Ishikawa (cell line): ENCODE data around the gene DENND1A.

ENCODE experiments used
- CEBPB ChIP-seq: IDR thresholded peaks from 2 replicates; pipeline ENCODE4 v1.6.1; 2012
- CREB1 ChIP-seq: IDR thresholded peaks from 2 replicates; pipeline ENCODE4 v1.6.1; 2012; ENCODE audit warnings: low read depth
- EGR1 ChIP-seq: IDR thresholded peaks from 2 replicates; pipeline ENCODE4 v1.6.1; 2012
- EP300 ChIP-seq: IDR thresholded peaks from 2 replicates; pipeline ENCODE4 v1.6.1; 2012; ENCODE audit warnings: borderline replicate concordance
- FOXM1 ChIP-seq: IDR thresholded peaks from 2 replicates; pipeline ENCODE4 v1.6.1; 2012; ENCODE audit warnings: low read depth, borderline replicate concordance
- MAX ChIP-seq: IDR thresholded peaks from 2 replicates; pipeline ENCODE4 v1.6.1; 2012
- NFIC ChIP-seq: IDR thresholded peaks from 2 replicates; pipeline ENCODE4 v1.6.1; 2012
- RAD21 ChIP-seq: IDR thresholded peaks from 2 replicates; pipeline ENCODE4 v1.6.1; 2012; ENCODE audit warnings: low read depth
- REST ChIP-seq: IDR thresholded peaks from 2 replicates; pipeline ENCODE4 v1.6.1; 2012; ENCODE audit warnings: low read depth, mild to moderate bottlenecking
- TAF1 ChIP-seq: IDR thresholded peaks from 2 replicates; pipeline ENCODE4 v1.6.1; 2012; ENCODE audit warnings: low read depth, mild to moderate bottlenecking
- TCF12 ChIP-seq: IDR thresholded peaks from 2 replicates; pipeline ENCODE4 v1.6.1; 2012; ENCODE audit warnings: low read depth
- TEAD4 ChIP-seq: IDR thresholded peaks from 2 replicates; pipeline ENCODE4 v1.6.1; 2012
- YY1 ChIP-seq: IDR thresholded peaks from 2 replicates; pipeline ENCODE4 v1.6.1; 2012; ENCODE audit warnings: low read depth
- ZBTB7A ChIP-seq: IDR thresholded peaks from 2 replicates; pipeline ENCODE4 v1.6.1; 2012; ENCODE audit warnings: low read depth
- TF ChIP-seq, protein P1 (sequence below): IDR thresholded peaks from 2 replicates; pipeline ENCODE4 v1.6.1; 2012

DENND1A gene

GRCh38 chr9:123586275-123586674 lies 343.7 kb downstream of the DENND1A start:
- TF ChIP-seq EP300 = no peak
- TF ChIP-seq, protein P1, sequence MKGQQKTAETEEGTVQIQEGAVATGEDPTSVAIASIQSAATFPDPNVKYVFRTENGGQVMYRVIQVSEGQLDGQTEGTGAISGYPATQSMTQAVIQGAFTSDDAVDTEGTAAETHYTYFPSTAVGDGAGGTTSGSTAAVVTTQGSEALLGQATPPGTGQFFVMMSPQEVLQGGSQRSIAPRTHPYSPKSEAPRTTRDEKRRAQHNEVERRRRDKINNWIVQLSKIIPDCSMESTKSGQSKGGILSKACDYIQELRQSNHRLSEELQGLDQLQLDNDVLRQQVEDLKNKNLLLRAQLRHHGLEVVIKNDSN = no peak
- TF ChIP-seq TAF1 = no peak
- no peak for TF ChIP-seq NFIC
- no peak for TF ChIP-seq CEBPB
- TF ChIP-seq ZBTB7A = no peak
- no peak for TF ChIP-seq RAD21
- no peak for TF ChIP-seq EGR1
- TF ChIP-seq REST = no peak
- TF ChIP-seq CREB1 = no peak
- no peak for TF ChIP-seq FOXM1
- no peak for TF ChIP-seq TEAD4
- no peak for TF ChIP-seq YY1

DNA sequence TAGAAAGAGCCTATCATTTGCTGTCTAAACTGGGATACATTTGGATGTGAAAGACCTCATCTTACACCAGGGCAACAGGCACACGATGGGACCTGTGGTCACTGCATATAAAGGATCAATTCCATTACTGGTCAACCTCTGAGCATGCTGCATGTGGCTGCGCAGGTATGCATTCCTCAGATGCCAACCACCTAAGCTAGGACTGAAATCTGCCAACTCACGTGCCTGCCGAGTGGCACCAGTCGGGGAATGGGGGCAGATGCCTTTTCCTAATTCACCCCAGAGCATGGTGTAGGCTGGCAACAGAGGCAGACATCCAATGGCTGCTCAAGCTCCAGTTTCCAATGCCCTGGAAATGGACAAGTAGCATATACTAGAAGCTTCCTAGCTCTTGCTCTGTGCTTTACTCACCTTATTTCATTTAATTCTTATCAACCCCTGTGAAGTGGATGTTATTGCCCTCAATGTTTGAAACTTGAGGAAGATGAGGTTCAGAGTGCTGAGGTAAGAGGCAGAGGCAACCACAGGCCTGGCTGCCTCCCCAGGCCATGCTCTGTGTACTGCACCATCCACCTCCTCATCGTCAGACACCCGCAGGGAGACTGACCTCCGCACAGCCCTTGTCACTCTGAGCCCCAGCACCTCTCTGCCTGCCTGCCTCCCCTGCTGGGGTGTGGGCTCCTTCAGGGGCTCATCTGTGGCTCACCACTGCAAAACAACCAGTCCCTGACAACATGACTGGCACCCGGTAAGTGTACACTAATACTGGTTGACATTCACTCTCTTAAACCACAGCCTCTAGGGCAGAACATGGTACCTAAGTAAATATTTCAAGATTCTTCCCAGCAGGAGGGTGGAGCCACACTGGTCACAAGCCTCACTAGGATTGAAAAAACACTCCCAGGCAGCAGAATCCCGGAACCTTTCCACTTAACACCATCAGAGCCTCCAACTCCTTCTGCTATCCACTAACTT lies 345.4 kb downstream of the DENND1A start:
- TF ChIP-seq CEBPB (no peak), CREB1 (no peak), TAF1 (no peak), ZBTB7A (no peak), EP300 (no peak), RAD21 (no peak), TCF12 (no peak), EGR1 (no peak), FOXM1 (no peak), TEAD4 (no peak), NFIC (no peak), REST (no peak), MAX (no peak)
- TF ChIP-seq, protein P1 = no peak

- no peak for TF ChIP-seq FOXM1
These were observed 346.3 kb downstream of the DENND1A start for GRCh38 chr9:123583646-123584045.

GRCh38 chr9:123571240-123571639 lies 358.7 kb downstream of the DENND1A start:
- TF ChIP-seq CREB1 (no peak), FOXM1 (no peak), ZBTB7A (no peak), MAX (no peak), NFIC (no peak), TAF1 (no peak), EGR1 (no peak), TEAD4 (no peak), RAD21 (no peak), YY1 (no peak), EP300 (no peak), REST (no peak)
- TF ChIP-seq, protein P1 = no peak
